Urinary bladder (tissue), 4 donors: ENCODE results near the gene TNFAIP8. TPM values are rescaled to one million over a fixed set of nuclear protein-coding genes. Genes with fewer than 3 reads are reported as not detected.

Source experiments
- DNase-seq: peaks from one replicate; pipeline ENCODE4 v3.0.0-alpha.2; 2015; ENCODE audit errors: extremely low spot score
- H3K27ac ChIP-seq: one replicate; pipeline ENCODE4 v1.5.1; 2013; ENCODE audit warnings: low read depth, mild to moderate bottlenecking, moderate library complexity
- H3K36me3 ChIP-seq: one replicate; pipeline ENCODE4 v1.6.1; 2013; ENCODE audit warnings: mild to moderate bottlenecking, moderate library complexity; ENCODE audit not compliant: insufficient read depth
- H3K4me1 ChIP-seq: one replicate; pipeline ENCODE4 v1.6.1; 2013; ENCODE audit warnings: mild to moderate bottlenecking, moderate library complexity; ENCODE audit not compliant: insufficient read depth
- H3K4me3 ChIP-seq: one replicate; pipeline ENCODE4 v1.5.1; 2013; ENCODE audit warnings: low read depth, low read length
- WGBS: extraction: QIAGEN DNeasy Blood & Tissue Kit; methylation state at CpG from one replicate; pipeline ENCODE4 v1.1.7; 2013; 5-methylcytosine and 5-hydroxymethylcytosine counted together
- polyA plus RNA-seq: library from polyadenylated mRNA; stranded (reverse); fragments of 200-250 nt; gene quantifications from one replicate; pipeline ENCODE4 v1.2.3, GENCODE V29; 2013
- total RNA-seq: library from RNA; depleted of rRNA; stranded (reverse); fragments of >200 nt; gene quantifications from one replicate; pipeline ENCODE4 v1.2.3, GENCODE V29; 2014
- donor health status: healthy with polysubstance abuse.
- donor health status: healthy.

TNFAIP8 gene
- total RNA-seq (49.9 TPM), polyA plus RNA-seq (21.6 TPM)

- 1% methylated on average over 60 of the region's 60 CpGs for WGBS
Measured at GRCh38 chr5:119355685-119356611, at the start of gene TNFAIP8. TSS of gene TNFAIP8 (plus strand) at chr5:119356019. CDS start at chr5:119356091, 72 bp downstream.

GRCh38 chr5:119307170-119307569 is 48.6 kb upstream of the TNFAIP8 start:
- H3K4me1 ChIP-seq, result no peaks in the 10 kb centered on the region
- no peak overlapping the region for H3K27ac ChIP-seq
- no peak overlapping the region for H3K4me3 ChIP-seq
- no peak for DNase-seq
- H3K36me3 ChIP-seq, result no peaks in the 10 kb centered on the region
- 79% methylated on average over 3 of the region's 3 CpGs for WGBS

More at GRCh38 chr5:119355685-119356611, at the start of gene TNFAIP8:
- Histone ChIP-seq H3K4me1 (no peaks in the 10 kb centered on the region), H3K4me3 (peak within 1 kb of the TSS; percentile 56), H3K27ac (peak within 1 kb of the TSS; percentile 62), H3K36me3 (no peaks in the 10 kb centered on the region)
- peak; percentile 47 for DNase-seq

- Histone ChIP-seq H3K4me3 (no peak overlapping the region), H3K36me3 (no peaks in the 10 kb centered on the region), H3K4me1 (peaks cover 3% of the 10 kb centered on the region), H3K27ac (no peak overlapping the region)
- WGBS, result 78% methylated on average over 4 of the region's 4 CpGs
- no peak for DNase-seq
Measured at GRCh38 chr5:119309326-119309725, 46.5 kb upstream of the TNFAIP8 start.

- Histone ChIP-seq H3K27ac (no peak overlapping the region), H3K4me3 (no peak overlapping the region), H3K4me1 (peaks cover 3% of the 10 kb centered on the region), H3K36me3 (no peaks in the 10 kb centered on the region)
- 93% methylated on average over 2 of the region's 2 CpGs for WGBS
- no peak for DNase-seq
Measured at GRCh38 chr5:119311688-119312087, 44.1 kb upstream of the TNFAIP8 start.

- no peak for DNase-seq
- Histone ChIP-seq H3K4me3 (no peak overlapping the region), H3K36me3 (no peaks in the 10 kb centered on the region), H3K27ac (no peak overlapping the region), H3K4me1 (peaks cover 3% of the 10 kb centered on the region)
- 91% methylated on average over 5 of the region's 5 CpGs for WGBS
Measured at GRCh38 chr5:119312403-119312802, 43.4 kb upstream of the TNFAIP8 start.

- no peak for DNase-seq
- H3K4me1 ChIP-seq, result peaks cover 3% of the 10 kb centered on the region
- H3K27ac ChIP-seq, result no peak overlapping the region
- WGBS, result 33% methylated on average over 1 of the region's 1 CpG
- no peaks in the 10 kb centered on the region for H3K36me3 ChIP-seq
- no peak overlapping the region for H3K4me3 ChIP-seq
Measured at GRCh38 chr5:119313197-119313596, 42.6 kb upstream of the TNFAIP8 start.

GRCh38 chr5:119313658-119314605 is 41.9 kb upstream of the TNFAIP8 start:
- H3K36me3 ChIP-seq, result no peaks in the 10 kb centered on the region
- H3K4me3 ChIP-seq, result no peak overlapping the region
- no peak for DNase-seq
- H3K4me1 ChIP-seq, result peaks cover 3% of the 10 kb centered on the region
- no peak overlapping the region for H3K27ac ChIP-seq
- WGBS, result 41% methylated on average over 5 of the region's 5 CpGs

- no peak for DNase-seq
- H3K27ac ChIP-seq, result no peak overlapping the region
- no peak overlapping the region for H3K4me3 ChIP-seq
- H3K4me1 ChIP-seq, result peaks cover 3% of the 10 kb centered on the region
- no peaks in the 10 kb centered on the region for H3K36me3 ChIP-seq
- WGBS, result 24% methylated on average over 2 of the region's 2 CpGs
Measured at GRCh38 chr5:119315516-119315949, 40.3 kb upstream of the TNFAIP8 start.

- Histone ChIP-seq H3K36me3 (no peaks in the 10 kb centered on the region), H3K4me3 (no peak overlapping the region), H3K4me1 (peaks cover 3% of the 10 kb centered on the region), H3K27ac (no peak overlapping the region)
- WGBS, result 94% methylated on average over 8 of the region's 8 CpGs
- DNase-seq, result no peak
Measured at GRCh38 chr5:119316086-119316485, 39.7 kb upstream of the TNFAIP8 start.

- DNase-seq, result no peak
- Histone ChIP-seq H3K4me3 (no peak overlapping the region), H3K4me1 (peaks cover 3% of the 10 kb centered on the region), H3K27ac (no peak overlapping the region), H3K36me3 (no peaks in the 10 kb centered on the region)
- WGBS, result 93% methylated on average over 3 of the region's 3 CpGs
Measured at GRCh38 chr5:119316906-119317305, 38.9 kb upstream of the TNFAIP8 start.

- H3K4me1 ChIP-seq, result peaks cover 2% of the 10 kb centered on the region
- H3K4me3 ChIP-seq, result no peak overlapping the region
- no peak for DNase-seq
- H3K36me3 ChIP-seq, result no peaks in the 10 kb centered on the region
- 87% methylated on average over 7 of the region's 7 CpGs for WGBS
- H3K27ac ChIP-seq, result no peak overlapping the region
Measured at GRCh38 chr5:119318256-119318894, 37.4 kb upstream of the TNFAIP8 start.

GRCh38 chr5:119319401-119319800 is 36.4 kb upstream of the TNFAIP8 start:
- WGBS, result 83% methylated on average over 5 of the region's 5 CpGs
- H3K36me3 ChIP-seq, result no peaks in the 10 kb centered on the region
- H3K4me3 ChIP-seq, result no peak overlapping the region
- no peak overlapping the region for H3K27ac ChIP-seq
- DNase-seq, result no peak
- H3K4me1 ChIP-seq, result peaks cover 2% of the 10 kb centered on the region

- Histone ChIP-seq H3K27ac (no peak overlapping the region), H3K4me1 (peaks cover 2% of the 10 kb centered on the region), H3K4me3 (no peak overlapping the region), H3K36me3 (no peaks in the 10 kb centered on the region)
- DNase-seq, result no peak
- 96% methylated on average over 5 of the region's 5 CpGs for WGBS
Measured at GRCh38 chr5:119319890-119320289, 35.9 kb upstream of the TNFAIP8 start.
